Hepatocyte (in vitro differentiated cells): ENCODE data around the gene WSCD1.

Experiments used
- EZH2 ChIP-seq: fragments of 200-600 bp; sonication (generic); IDR thresholded peaks from 2 replicates; pipeline ENCODE4 v1.6.1; 2016; ENCODE audit warnings: antibody characterized with exemption, mild to moderate bottlenecking, borderline replicate concordance
- TF ChIP-seq, protein P1 (sequence below): fragments of 200-600 bp; sonication (generic); IDR thresholded peaks from 2 replicates; pipeline ENCODE4 v1.5.1; 2016; ENCODE audit warnings: antibody characterized with exemption, mild to moderate bottlenecking; ENCODE audit not compliant: poor library complexity

DNA sequence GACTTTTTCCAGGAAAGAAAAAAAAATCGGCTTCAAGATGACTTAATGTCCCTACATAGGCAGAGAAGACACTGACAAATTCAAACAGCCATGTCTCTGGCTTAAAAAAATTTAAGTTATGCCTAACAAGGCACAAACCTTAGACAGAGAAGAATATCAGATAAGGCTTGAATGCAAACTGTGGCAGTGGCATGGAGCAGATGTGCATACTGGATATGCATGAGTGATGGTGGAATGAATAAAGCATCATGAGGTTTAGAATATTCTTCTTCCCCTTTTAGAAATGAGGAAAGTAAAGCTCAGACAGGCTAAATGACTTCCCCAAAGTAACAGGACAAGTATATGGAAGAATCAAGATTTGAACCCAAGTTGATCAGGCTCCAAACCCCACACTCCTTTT, 23.2 kb upstream of the WSCD1 start:
- TF ChIP-seq, protein P1, sequence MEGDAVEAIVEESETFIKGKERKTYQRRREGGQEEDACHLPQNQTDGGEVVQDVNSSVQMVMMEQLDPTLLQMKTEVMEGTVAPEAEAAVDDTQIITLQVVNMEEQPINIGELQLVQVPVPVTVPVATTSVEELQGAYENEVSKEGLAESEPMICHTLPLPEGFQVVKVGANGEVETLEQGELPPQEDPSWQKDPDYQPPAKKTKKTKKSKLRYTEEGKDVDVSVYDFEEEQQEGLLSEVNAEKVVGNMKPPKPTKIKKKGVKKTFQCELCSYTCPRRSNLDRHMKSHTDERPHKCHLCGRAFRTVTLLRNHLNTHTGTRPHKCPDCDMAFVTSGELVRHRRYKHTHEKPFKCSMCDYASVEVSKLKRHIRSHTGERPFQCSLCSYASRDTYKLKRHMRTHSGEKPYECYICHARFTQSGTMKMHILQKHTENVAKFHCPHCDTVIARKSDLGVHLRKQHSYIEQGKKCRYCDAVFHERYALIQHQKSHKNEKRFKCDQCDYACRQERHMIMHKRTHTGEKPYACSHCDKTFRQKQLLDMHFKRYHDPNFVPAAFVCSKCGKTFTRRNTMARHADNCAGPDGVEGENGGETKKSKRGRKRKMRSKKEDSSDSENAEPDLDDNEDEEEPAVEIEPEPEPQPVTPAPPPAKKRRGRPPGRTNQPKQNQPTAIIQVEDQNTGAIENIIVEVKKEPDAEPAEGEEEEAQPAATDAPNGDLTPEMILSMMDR, result no peak
- TF ChIP-seq EZH2, result no peak
